ENCODE measurements around the gene P4HTM.

Gene P4HTM

GRCh38 chr3:48982016-48982415 is 8.0 kb upstream of the P4HTM start:
- no peak for DNase-seq (ENCODE audit: extremely low read depth, low read depth)
- TF ChIP-seq CTCF (IDR thresholded peaks at IDR 0.05; ENCODE audit: low read depth, low read length, missing control alignments): no peak
- no peak overlapping the region for H3K4me3 ChIP-seq (replicated peaks; ENCODE audit: low read depth, low read length)

- DNase-seq (ENCODE audit: extremely low read depth, low read depth): no peak
- H3K4me3 ChIP-seq (replicated peaks; ENCODE audit: low read depth, low read length): no peak overlapping the region
- TF ChIP-seq CTCF (IDR thresholded peaks at IDR 0.05; ENCODE audit: low read depth, low read length, missing control alignments): no peak
Observed at GRCh38 chr3:48982686-48983085, 7.4 kb upstream of the P4HTM start.

DNA sequence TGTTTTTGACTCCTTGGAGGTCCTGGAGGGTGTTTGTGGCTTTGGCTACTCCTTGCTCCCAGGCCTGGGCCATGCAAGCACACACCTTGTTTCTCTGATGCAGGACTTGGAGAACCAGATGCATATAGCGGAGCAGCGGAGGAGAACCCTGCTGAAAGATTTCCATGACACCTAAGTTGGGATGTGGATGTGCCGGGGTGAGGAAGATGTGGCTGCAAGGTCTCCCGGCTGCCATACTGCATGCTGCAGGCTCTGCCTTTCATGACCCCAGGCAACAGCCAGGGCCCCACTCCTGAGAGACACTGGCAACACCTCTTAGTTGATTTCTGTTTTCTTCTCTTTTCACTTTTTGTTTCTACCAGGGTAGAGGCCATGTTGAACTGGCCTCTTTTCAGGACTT is 6.9 kb upstream of the P4HTM start:
- DNase-seq (ENCODE audit: extremely low read depth, low read depth): no peak
- H3K4me3 ChIP-seq (replicated peaks; ENCODE audit: low read depth, low read length): no peak overlapping the region
- TF ChIP-seq CTCF (IDR thresholded peaks at IDR 0.05; ENCODE audit: low read depth, low read length, missing control alignments): no peak

DNA sequence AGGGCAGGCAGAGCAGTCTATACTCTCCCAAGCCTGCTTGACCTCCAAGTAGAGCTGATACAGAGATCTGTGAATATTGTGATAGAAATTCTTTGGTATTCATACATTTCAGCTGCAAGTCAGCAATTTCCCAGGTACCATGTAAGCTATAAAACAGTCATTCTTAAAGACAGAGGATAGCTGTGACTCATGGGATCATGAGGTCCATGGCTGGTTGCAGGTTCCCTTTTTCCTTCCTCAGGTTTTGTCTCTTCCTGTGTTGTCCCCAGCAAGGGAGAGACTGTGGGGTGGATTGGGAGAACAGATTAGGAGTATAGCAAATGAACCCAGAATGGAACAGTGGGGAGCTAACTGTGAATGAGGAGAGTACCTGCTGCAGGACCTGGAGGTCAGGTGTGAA is 5.4 kb upstream of the P4HTM start:
- no peak for TF ChIP-seq CTCF (IDR thresholded peaks at IDR 0.05; ENCODE audit: low read depth, low read length, missing control alignments)
- H3K4me3 ChIP-seq (replicated peaks; ENCODE audit: low read depth, low read length): no peak overlapping the region
- no peak for DNase-seq (ENCODE audit: extremely low read depth, low read depth)

DNA sequence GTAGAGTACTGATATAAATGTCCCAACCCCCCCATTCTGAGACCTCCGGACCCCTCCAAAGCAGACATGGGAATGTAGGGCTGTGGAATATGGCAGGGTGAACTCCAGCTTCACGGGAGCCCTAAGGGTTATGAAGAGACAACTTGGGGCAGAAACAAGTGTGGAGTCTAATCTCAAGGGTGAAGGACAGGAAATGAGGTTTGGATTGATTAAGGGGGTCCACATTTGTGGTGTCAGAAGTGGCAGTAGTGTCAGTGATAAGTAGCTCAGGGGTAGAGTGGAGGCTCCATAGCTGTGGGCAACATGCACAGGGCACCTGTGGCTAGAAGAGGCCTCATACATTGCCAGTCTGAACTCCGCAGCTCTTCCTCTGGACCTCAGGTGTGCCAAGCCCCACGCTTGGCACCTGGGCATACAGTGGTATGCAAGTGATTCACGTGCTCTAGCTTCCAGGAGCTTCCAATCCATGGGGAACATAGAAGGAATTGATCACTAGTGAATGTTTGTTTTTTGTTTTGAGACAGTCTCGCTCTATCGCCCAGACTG is 4.1 kb upstream of the P4HTM start:
- H3K4me3 ChIP-seq (replicated peaks; ENCODE audit: low read depth, low read length): no peak overlapping the region

GRCh38 chr3:48989126-48989795 is 780 bp upstream of the P4HTM start:
- DNase-seq (ENCODE audit: extremely low read depth, low read depth): no peak
- no peak for TF ChIP-seq CTCF (IDR thresholded peaks at IDR 0.05; ENCODE audit: low read depth, low read length, missing control alignments)
- H3K4me3 ChIP-seq (replicated peaks; ENCODE audit: low read depth, low read length): peak overlapping the region; percentile 81

More for the DNA sequence above, 4.1 kb upstream of the P4HTM start:
- no peak for DNase-seq (ENCODE audit: extremely low read depth, low read depth)
- TF ChIP-seq CTCF (IDR thresholded peaks at IDR 0.05; ENCODE audit: low read depth, low read length, missing control alignments): no peak

All from HFF-Myc (cell line).